NT2/D1 (cell line): ENCODE measurements around the gene CYB561D2.

Experiments
- DNase-seq: peaks from one replicate; pipeline ENCODE4 v3.0.0-alpha.2; 2011; ENCODE audit warnings: low read depth, low spot score
- H3K27me3 ChIP-seq: 2 replicates; pipeline ENCODE4 v1.6.0; 2011; ENCODE audit warnings: mild to moderate bottlenecking; ENCODE audit not compliant: insufficient read length, insufficient read depth
- H3K36me3 ChIP-seq: 2 replicates; pipeline ENCODE4 v1.6.1; 2011; ENCODE audit warnings: mild to moderate bottlenecking, low read length, mixed read lengths; ENCODE audit not compliant: insufficient read depth, insufficient read length
- H3K4me1 ChIP-seq: 2 replicates; pipeline ENCODE4 v1.5.1; 2011; ENCODE audit not compliant: insufficient read depth, insufficient read length
- H3K4me3 ChIP-seq: 2 replicates; pipeline ENCODE4 v1.5.1; 2011; ENCODE audit warnings: low read depth; ENCODE audit not compliant: insufficient read length
- H3K9ac ChIP-seq: 2 replicates; pipeline ENCODE4 v1.6.0; 2011; ENCODE audit warnings: low read depth; ENCODE audit not compliant: insufficient read length
- H3K9me3 ChIP-seq: 2 replicates; pipeline ENCODE4 v1.5.1; 2011; ENCODE audit warnings: mild to moderate bottlenecking, low read length; ENCODE audit not compliant: insufficient read depth
- SUZ12 ChIP-seq: IDR thresholded peaks from 2 replicates; pipeline ENCODE4 v1.6.1; 2011; ENCODE audit not compliant: insufficient read length, insufficient read depth; ENCODE audit errors: extremely low read depth
- YY1 ChIP-seq: IDR thresholded peaks from 2 replicates; pipeline ENCODE4 v1.6.1; 2011; ENCODE audit not compliant: insufficient read length, insufficient read depth
- ZNF274 ChIP-seq: IDR thresholded peaks from 2 replicates; pipeline ENCODE4 v1.6.1; 2011; ENCODE audit warnings: mild to moderate bottlenecking, low read depth, low read length

Gene CYB561D2

GRCh38 chr3:50324351-50325112 lies 26.1 kb upstream of the CYB561D2 start:
- Histone ChIP-seq H3K9ac (no peak overlapping the region), H3K4me3 (no peak overlapping the region), H3K9me3 (no peaks in the 10 kb centered on the region), H3K36me3 (peaks cover 57% of the 10 kb centered on the region), H3K4me1 (peaks cover 32% of the 10 kb centered on the region), H3K27me3 (no peaks in the 10 kb centered on the region)
- TF ChIP-seq ZNF274 (no peak), YY1 (no peak), SUZ12 (no peak)
- peak; percentile 75 for DNase-seq

- H3K4me1 ChIP-seq = peaks cover 27% of the 10 kb centered on the region
- H3K36me3 ChIP-seq = peaks cover 57% of the 10 kb centered on the region
- no peak for DNase-seq
- no peaks in the 10 kb centered on the region for H3K9me3 ChIP-seq
- H3K27me3 ChIP-seq = no peaks in the 10 kb centered on the region
- H3K4me3 ChIP-seq = no peak overlapping the region
- TF ChIP-seq YY1 (no peak), SUZ12 (no peak), ZNF274 (no peak)
- H3K9ac ChIP-seq = no peak overlapping the region
Observed at GRCh38 chr3:50325113-50325480, 25.6 kb upstream of the CYB561D2 start.

GRCh38 chr3:50325497-50326181 lies 25.0 kb upstream of the CYB561D2 start:
- H3K36me3 ChIP-seq = peaks cover 57% of the 10 kb centered on the region
- peak overlapping the region; percentile 23 for H3K9ac ChIP-seq
- H3K4me1 ChIP-seq = peaks cover 21% of the 10 kb centered on the region
- TF ChIP-seq YY1 (no peak), ZNF274 (no peak), SUZ12 (no peak)
- DNase-seq = no peak
- H3K27me3 ChIP-seq = no peaks in the 10 kb centered on the region
- no peaks in the 10 kb centered on the region for H3K9me3 ChIP-seq
- H3K4me3 ChIP-seq = no peak overlapping the region

- peaks cover 21% of the 10 kb centered on the region for H3K4me1 ChIP-seq
- H3K9me3 ChIP-seq = no peaks in the 10 kb centered on the region
- H3K9ac ChIP-seq = peak overlapping the region; percentile 22
- no peak for DNase-seq
- H3K27me3 ChIP-seq = no peaks in the 10 kb centered on the region
- TF ChIP-seq ZNF274 (no peak), SUZ12 (no peak), YY1 (no peak)
- H3K4me3 ChIP-seq = no peak overlapping the region
- peaks cover 60% of the 10 kb centered on the region for H3K36me3 ChIP-seq
Observed at GRCh38 chr3:50326182-50326541, 24.5 kb upstream of the CYB561D2 start.

- TF ChIP-seq SUZ12 (no peak), YY1 (no peak), ZNF274 (no peak)
- DNase-seq = no peak
- Histone ChIP-seq H3K9ac (peak overlapping the region; percentile 94), H3K9me3 (no peaks in the 10 kb centered on the region), H3K27me3 (no peaks in the 10 kb centered on the region), H3K36me3 (peaks cover 70% of the 10 kb centered on the region), H3K4me3 (peak overlapping the region; percentile 95), H3K4me1 (peaks cover 21% of the 10 kb centered on the region)
Observed at GRCh38 chr3:50327129-50327528, 23.5 kb upstream of the CYB561D2 start.

- TF ChIP-seq SUZ12 (no peak), YY1 (no peak), ZNF274 (no peak)
- DNase-seq = peak; percentile 98
- Histone ChIP-seq H3K9me3 (no peaks in the 10 kb centered on the region), H3K36me3 (peaks cover 79% of the 10 kb centered on the region), H3K27me3 (no peaks in the 10 kb centered on the region), H3K9ac (peak within 1 kb of the TSS; percentile 94), H3K4me3 (peak within 1 kb of the TSS; percentile 95), H3K4me1 (peaks cover 14% of the 10 kb centered on the region)
Observed at GRCh38 chr3:50327943-50328691, 22.5 kb upstream of the CYB561D2 start, which contains the start of gene TUSC2. Gene TUSC2 (minus strand): TSS chr3:50328223. CDS start chr3:50328099, 124 bp downstream.
